Measurements from ENCODE around the gene ATOX1.

DNA sequence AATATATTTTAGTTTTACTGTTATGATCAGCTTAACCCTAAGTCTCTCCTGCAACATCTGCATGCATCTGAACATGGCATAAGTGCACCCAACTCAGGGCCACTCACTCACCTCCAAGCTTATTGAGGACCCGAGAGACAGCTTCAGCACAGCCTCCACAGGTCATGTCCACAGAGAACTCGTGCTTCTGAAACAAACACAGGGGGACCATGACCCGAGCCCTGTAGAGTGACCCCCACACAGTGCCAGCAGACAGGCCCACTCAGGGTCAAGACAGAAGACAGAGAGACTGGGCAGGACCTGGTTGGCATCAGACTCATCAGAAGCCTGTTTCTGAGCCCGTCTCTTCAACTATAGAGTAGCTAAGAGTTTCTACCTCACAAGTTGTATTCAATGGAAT is 6.8 kb downstream of the ATOX1 start:
- TF ChIP-seq, protein P1, sequence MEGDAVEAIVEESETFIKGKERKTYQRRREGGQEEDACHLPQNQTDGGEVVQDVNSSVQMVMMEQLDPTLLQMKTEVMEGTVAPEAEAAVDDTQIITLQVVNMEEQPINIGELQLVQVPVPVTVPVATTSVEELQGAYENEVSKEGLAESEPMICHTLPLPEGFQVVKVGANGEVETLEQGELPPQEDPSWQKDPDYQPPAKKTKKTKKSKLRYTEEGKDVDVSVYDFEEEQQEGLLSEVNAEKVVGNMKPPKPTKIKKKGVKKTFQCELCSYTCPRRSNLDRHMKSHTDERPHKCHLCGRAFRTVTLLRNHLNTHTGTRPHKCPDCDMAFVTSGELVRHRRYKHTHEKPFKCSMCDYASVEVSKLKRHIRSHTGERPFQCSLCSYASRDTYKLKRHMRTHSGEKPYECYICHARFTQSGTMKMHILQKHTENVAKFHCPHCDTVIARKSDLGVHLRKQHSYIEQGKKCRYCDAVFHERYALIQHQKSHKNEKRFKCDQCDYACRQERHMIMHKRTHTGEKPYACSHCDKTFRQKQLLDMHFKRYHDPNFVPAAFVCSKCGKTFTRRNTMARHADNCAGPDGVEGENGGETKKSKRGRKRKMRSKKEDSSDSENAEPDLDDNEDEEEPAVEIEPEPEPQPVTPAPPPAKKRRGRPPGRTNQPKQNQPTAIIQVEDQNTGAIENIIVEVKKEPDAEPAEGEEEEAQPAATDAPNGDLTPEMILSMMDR (IDR thresholded peaks at IDR 0.05 in 2 of 3, conservative IDR thresholded peaks at IDR 0.05 in 1 of 3; ENCODE audit: control insufficient read depth in 2 of 3, extremely low read depth in 1 of 3, insufficient read depth in 1 of 3, low read depth in 3 of 3, low read length in 3 of 3), result no peak
- TF ChIP-seq EGR1 (IDR thresholded peaks at IDR 0.05; ENCODE audit: borderline replicate concordance in 1 of 2, low read depth in 2 of 2, low read length in 2 of 2) (no peak), FOXK2 (IDR thresholded peaks at IDR 0.05) (no peak), RFX5 (IDR thresholded peaks at IDR 0.05; ENCODE audit: low read depth, low read length) (no peak)
